Sciatic nerve (tissue), 2 donors: ENCODE data around the gene PHLDB2. TPM values are rescaled to one million over a fixed set of nuclear protein-coding genes. Genes with fewer than 3 reads are reported as not detected.
A peak's percentile ranks its signal among the peaks of the same experiment; 100 is the strongest.

ENCODE experiments used
- ATAC-seq: fragments of 200-7000 bp; cut with Tn5 transposase; one replicate; pipeline ENCODE4 v1.9.1; 2020; ENCODE audit warnings: mild to moderate bottlenecking, moderate library complexity
- DNase-seq: peaks from one replicate; pipeline ENCODE4 v3.0.0-alpha.2; 2020; ENCODE audit warnings: low spot score
- intact Hi-C: fragments of 100-400 bp; cut with DNase I; formaldehyde crosslinking; loops from one replicate; pipeline ENCODE4 v1.14.2; 2022
- total RNA-seq: library from RNA; stranded (reverse); fragmentation: NEBNext Ultra II Directional; extraction: Animal tissue kit (Norgen Biotek cat#: 25700); gene quantifications from one replicate; pipeline ENCODE4 v1.2.1, GENCODE V29; 2021
- donor health status: DM: no; HTN: no; CAD: no.
- donor health status: DM: no; HTN: no; CAD: no.

Gene PHLDB2
- total RNA-seq, 1 donor from 2014 or later: 150 TPM

DNA sequence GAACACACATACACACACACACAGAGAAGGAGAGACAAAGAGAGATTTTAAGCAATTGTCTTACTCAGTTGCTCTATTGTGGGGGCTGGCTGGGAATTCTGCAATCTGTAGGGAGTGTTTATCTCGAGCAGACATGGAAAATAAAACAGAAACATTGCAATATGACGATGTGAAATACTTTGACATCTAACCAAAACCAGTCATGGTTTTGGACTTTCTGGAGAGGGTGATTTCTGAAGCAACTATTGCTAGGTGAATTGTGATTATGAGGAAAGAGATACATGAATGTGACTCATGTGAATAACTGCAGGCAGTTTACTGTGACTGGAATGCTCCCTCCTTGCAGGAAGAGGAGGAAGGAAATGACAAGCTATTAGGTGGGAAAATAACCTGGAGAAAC, 12.3 kb upstream of the PHLDB2 start:
- intact Hi-C loops: no loop called here
- DNase-seq (no peak), ATAC-seq (no peak)

GRCh38 chr3:111848283-111848682, 10.8 kb upstream of the PHLDB2 start:
- intact Hi-C loops: no loop called here
- no peak for ATAC-seq
- no peak for DNase-seq

DNA sequence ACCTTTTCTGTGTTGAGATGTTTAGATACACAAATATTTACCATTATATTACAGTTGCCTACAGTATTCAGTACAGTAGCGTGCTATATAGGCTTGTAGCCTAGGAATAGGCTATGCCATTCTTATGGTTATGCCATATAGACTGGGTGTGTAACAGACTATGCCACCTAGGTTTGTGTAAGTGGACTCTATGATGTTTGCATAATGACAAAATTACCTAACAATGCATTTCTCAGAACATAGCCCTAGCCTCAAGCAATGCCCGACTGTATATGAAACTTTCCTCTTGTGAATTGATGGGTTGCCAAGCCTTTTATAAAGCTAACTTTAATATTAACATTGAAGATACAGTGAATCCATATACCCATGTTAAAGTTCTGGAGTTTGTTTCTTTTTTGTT, 10.3 kb upstream of the PHLDB2 start:
- DNase-seq: no peak
- ATAC-seq: no peak
- intact Hi-C loops: no loop called here

DNA sequence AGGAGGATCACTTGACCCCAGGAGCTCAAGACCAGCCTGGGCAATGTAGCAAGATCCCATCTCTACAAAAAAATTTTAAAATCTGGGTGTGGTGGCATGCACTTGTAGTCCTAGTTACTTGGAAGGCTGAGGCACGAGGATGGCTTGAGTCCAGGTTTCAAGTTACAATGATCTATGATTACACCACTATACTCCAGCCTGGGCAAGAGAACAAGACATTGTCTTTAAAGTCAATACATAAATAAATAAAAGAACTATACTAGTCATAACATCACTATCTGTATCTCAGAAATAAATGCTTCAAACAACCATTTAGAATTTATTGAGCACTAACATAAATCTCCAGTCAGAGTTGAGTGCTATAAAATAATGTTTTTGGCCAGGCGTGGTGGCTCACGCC, 8.5 kb upstream of the PHLDB2 start:
- DNase-seq (no peak), ATAC-seq (no peak)
- intact Hi-C loops: no loop called here

- DNase-seq: no peak
- intact Hi-C loops: no loop called here
- no peak for ATAC-seq
Measured at GRCh38 chr3:111851511-111851954, 7.5 kb upstream of the PHLDB2 start.

GRCh38 chr3:111852540-111852939, 6.5 kb upstream of the PHLDB2 start:
- DNase-seq (no peak), ATAC-seq (no peak)
- intact Hi-C loops: no loop called here

DNA sequence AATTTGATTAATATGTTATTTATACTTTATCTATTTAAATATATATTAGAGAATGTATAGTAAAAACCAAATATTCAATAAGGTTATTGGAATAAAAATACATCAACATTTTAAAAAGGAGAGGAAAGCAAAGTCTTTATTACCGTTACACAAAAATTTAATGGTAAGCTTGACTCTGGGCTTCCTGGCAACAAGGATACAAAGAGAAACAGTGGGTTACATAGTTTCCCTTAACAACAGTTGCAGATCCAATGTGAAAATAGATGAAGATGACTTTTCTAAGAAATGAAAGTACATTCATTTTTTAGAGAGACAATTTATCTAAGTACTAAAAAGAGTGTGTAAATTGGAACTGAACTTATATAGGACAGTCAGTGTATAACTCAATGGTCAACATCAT, 6.0 kb upstream of the PHLDB2 start:
- no peak for ATAC-seq
- DNase-seq: no peak
- intact Hi-C loops: no loop called here

DNA sequence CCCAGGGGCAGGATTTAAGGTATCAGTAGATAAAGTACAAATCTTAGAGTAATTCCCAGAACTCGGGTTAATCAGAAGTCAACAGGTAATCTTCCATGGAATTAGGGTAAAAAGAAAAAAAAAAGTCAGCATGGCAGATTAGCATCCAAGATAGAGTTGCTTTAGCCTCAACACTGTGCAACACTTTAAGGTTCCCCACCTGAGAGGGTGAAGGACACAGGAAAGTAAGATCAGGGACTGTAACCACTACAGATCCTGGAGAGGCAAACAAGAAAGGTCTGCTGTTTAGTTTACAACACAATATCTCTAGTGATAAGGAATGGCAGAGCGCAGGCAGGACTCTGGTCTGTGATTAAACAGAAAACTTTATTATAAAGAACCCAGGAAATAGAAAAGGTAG, 4.1 kb upstream of the PHLDB2 start:
- ATAC-seq (no peak), DNase-seq (no peak)
- intact Hi-C loops: no loop called here

GRCh38 chr3:111856501-111856900, 2.6 kb upstream of the PHLDB2 start:
- intact Hi-C loops: no loop called here

GRCh38 chr3:111857474-111857873, 1.6 kb upstream of the PHLDB2 start:
- intact Hi-C loops: no loop called here
- ATAC-seq (no peak), DNase-seq (no peak)

More at GRCh38 chr3:111856501-111856900, 2.6 kb upstream of the PHLDB2 start:
- no peak for DNase-seq
- ATAC-seq: no peak

DNA sequence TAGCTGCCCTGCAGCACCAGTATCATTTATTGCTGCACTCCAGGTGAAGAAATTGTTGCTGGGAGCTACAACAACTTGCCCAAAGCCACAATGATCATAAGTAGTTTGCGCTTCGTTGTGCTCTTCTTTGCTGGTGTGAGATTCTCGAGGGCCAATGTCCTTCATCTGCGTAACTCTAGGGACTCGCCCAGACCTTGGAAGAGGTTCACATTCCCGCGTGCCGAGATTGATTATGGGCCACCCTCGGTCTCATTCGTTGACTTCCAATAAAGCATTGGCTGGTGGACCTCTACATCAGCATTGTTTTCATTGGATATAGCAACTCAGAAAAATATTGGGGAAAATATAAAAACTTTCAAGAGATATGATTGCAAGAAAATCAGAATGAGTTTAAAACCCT, 423 bp upstream of the PHLDB2 start:
- DNase-seq: no peak
- ATAC-seq: no peak
- intact Hi-C loops: no loop called here

- ATAC-seq (peak; percentile 89), DNase-seq (peak; percentile 85)
- intact Hi-C loops: loop anchor here (10.0 kb wide), 2 partner anchors 105 to 135 kb away; no protein-coding TSS in a partner anchor
Measured at GRCh38 chr3:111859974-111860859, 1.2 kb downstream of the PHLDB2 start.

GRCh38 chr3:111861391-111861790, 2.3 kb downstream of the PHLDB2 start:
- ATAC-seq: no peak
- no peak for DNase-seq
- intact Hi-C loops: loop anchor here (10.0 kb wide), 2 partner anchors 103 to 137 kb away; no protein-coding TSS in a partner anchor

- ATAC-seq (no peak), DNase-seq (no peak)
- intact Hi-C loops: loop anchor here (10.0 kb wide), 2 partner anchors 102 to 138 kb away; no protein-coding TSS in a partner anchor
Measured at GRCh38 chr3:111862415-111862814, 3.4 kb downstream of the PHLDB2 start.

GRCh38 chr3:111862974-111863373, 3.9 kb downstream of the PHLDB2 start:
- ATAC-seq (no peak), DNase-seq (no peak)
- intact Hi-C loops: loop anchor here (10.0 kb wide), 2 partner anchors 102 to 138 kb away; no protein-coding TSS in a partner anchor

- intact Hi-C loops: loop anchor here (10.0 kb wide), 2 partner anchors 101 to 139 kb away; no protein-coding TSS in a partner anchor
- ATAC-seq (no peak), DNase-seq (no peak)
Measured at GRCh38 chr3:111863942-111864694, 5.1 kb downstream of the PHLDB2 start.

DNA sequence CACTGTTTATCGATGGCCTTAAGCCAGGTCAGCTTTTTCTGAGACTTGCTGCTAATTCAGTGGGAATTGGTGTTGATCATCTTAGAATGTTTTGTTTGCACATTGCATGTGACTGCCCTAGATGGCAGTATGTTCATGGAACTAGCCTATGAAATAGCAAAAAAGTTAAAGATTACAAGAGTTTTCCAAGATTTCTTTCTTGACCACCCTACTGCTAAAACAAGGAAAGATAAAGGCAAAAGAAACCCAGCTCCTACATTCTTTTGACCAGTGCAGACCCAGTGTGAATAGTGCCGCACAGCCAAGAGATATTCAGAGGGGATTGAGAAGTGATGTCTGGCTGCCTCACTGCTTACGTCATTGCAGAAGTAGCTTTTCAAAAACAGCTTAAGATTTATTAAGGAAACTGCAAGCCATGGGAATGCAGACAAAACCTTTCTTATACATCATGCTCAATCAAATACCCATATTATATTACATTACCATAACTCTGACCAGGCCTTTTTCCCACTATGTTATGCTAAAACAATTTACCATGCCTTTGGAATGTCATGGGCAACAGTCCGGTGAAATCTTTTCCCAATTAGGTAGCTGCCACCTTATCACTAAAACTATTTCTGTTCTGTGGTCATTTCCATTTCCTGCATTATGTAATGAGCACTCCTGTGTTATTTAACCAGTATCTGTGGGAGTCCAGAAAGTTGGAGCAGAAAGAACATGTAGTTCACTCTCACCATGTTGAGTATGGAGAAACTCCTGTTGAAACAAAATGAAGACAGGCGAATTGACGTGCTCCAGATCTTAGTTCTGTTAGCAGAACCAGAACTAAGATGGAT, 6.0 kb downstream of the PHLDB2 start:
- DNase-seq (no peak), ATAC-seq (peak; percentile 36)
- intact Hi-C loops: loop anchor here (10.0 kb wide), 2 partner anchors 100 to 140 kb away; no protein-coding TSS in a partner anchor

- intact Hi-C loops: loop anchor here (10.0 kb wide), 2 partner anchors 97 to 143 kb away; no protein-coding TSS in a partner anchor
- no peak for ATAC-seq
- no peak for DNase-seq
Measured at GRCh38 chr3:111867889-111868426, 8.9 kb downstream of the PHLDB2 start.

- ATAC-seq: no peak
- intact Hi-C loops: no loop called here
- no peak for DNase-seq
Measured at GRCh38 chr3:111870620-111871019, 11.6 kb downstream of the PHLDB2 start.
